Fibroblast of skin of left biceps (primary cell): ENCODE data around the gene SLC38A3.
A peak's percentile ranks its signal among the peaks of the same experiment; 100 is the strongest.
"Not testable (repeated sequence)": the region's sequence is repeated elsewhere in the genome, so short reads cannot be mapped to it uniquely, and the experiment has no call there.

ENCODE experiments used
- DNase-seq, 2 experiments: peaks; one replicate each; pipeline ENCODE4 v3.0.0-alpha.2; 2013; ENCODE audit warnings: low read depth in 2 of 2

Gene SLC38A3

DNA sequence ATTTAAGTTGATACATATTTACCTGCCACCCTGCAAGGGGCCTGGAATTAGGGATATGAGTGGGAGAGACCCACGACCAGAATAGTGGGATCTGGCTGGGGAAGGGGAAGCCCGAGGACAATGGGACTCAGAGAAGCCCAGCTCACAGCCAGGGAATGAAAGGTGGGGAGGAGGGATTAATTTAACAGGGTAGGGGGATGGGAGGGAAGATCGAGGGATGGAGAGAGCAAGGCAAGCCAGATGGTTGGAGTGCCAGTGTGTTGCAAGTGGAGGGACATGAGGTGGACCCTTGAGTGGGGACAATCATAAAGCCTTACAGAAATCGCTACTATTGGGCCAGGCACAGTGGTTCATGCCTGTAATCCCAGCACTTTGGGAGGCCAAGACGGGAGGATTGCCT is 26.5 kb downstream of the SLC38A3 start:
- no peak for DNase-seq

DNA sequence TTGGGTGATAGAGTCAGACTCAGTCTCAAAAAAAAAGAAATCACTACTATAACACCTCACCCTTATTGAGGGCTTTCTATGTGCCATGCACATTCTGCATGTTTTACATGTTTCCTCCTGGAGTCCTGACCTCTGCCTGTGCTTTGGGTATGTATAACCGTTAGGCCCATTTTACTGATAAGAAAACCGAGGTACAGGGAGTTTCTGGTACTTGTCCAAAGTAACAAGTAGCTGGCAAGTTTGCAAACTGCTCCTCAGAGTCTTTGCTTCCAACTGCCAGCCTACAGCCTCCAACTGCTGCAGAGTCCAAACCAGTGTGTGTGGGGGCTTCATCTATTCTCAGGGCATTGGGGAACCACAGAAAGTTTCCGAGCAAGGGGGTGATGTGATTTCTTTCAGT is 27.2 kb downstream of the SLC38A3 start:
- no peak for DNase-seq

DNA sequence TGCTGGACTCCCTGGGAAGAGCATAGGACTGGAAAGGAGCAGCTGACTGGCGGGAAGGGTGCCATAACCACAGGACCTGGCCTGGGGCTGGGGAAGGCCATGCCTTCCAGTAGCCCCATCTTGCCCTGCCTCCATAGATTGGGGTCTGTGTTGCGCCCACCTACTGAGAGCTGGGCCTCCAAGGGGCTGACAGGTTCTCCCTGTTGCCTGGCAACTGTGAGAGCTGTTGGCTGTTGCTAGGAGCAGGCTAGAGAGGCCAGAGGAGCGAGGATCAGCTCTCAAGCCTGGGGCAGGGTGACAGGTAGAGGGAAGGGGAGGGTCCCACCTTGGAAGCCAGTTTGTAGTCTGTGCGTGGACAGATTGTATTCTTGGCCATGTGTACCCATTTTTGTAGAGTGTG is 28.1 kb downstream of the SLC38A3 start:
- no peak for DNase-seq

DNA sequence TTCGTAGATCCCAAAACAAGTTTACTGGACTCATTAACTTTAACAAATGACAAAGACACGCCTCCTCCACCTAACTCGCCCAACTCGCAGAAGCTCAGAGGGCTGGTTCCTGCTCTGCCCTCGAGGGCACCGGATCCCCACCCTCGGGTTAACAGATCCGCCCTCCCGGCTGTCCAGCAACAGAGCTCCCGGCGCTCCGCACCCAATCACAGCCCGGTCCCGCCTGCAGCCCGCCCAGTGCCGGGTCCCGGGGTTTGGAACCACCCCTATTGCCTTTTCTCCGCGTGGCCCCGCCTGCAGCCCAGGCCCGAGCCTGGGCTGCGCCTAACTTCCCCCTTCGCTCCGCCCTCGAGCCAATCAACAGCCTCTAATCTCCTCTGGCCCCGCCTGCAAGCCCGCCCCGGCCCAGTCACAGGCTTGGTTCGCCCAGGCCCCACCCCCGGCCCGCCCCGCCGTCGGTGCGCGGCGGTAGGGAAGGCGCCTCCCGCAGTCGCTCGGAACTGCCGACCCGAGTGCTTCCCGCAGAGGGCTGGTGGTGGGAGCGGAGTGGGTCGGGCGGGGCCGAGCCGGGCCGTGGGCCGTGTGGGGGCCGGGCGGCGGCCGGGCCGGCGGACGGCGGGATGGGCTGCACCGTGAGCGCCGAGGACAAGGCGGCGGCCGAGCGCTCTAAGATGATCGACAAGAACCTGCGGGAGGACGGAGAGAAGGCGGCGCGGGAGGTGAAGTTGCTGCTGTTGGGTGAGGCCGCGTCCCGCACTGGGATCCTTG is 30.8 kb downstream of the SLC38A3 start, which contains the start of gene GNAI2:
TSS of gene GNAI2 (plus strand) at position 489 of the 768 bp plus-strand sequence. CDS start at position 621, 132 bp downstream.
- DNase-seq = peak; percentile 91 to 94

DNA sequence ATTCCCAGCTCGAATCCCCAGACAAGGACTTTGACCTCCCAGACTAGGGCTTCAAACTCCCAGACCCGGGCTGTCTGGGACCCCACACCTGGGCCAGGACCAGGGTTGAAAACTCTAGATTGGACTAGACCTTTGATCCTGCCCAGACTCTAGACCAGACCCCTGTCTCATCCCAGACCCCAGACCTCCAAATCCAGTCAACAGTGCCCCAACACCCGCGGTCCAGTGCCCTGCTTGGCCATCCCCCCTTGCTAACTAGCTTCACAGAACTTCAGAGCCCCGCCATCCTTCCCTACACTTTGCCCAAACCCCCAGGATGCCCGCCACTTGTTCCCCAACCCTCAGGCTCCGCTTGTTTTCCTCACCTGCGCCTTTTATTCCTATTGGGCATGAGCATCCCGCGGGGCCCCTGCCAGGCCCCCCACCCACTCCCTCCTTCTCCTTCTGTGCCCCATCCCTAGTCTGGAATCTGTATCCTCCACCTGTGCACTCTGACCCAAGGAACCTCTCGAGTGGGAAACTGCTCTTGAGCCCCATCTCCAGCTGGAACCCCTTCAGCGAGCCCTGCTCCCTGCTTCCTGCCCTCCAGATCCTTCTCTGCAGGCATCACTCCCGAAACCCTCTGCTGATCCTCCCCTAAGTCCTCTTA is 31.5 kb downstream of the SLC38A3 start:
- no peak for DNase-seq

DNA sequence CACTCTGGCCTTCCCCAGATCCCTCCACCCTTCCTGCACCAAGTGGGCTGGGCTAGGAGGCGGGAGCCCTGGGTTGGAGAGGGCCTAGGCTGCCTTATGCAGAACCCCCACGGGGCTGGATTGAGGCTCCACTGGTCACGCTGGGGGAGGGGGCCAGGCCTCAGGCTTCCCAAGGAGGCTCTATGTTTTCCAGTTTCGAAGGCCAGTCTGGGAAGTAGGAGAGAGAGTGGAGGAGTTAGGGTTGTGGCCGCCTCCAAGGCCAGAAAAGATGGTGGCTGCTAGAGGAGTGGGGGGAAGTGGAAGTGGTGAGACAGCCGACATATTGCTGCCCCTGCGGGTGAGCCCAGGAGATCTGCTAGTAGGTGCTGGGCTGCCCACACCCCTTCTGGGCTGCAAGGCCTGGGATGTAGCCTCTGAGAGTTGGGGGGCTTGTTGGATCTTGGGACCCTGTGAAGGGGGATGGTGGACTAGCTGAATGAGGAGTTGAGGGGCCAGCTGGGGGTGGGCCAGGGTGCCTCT is 32.1 kb downstream of the SLC38A3 start:
- DNase-seq = no peak

DNA sequence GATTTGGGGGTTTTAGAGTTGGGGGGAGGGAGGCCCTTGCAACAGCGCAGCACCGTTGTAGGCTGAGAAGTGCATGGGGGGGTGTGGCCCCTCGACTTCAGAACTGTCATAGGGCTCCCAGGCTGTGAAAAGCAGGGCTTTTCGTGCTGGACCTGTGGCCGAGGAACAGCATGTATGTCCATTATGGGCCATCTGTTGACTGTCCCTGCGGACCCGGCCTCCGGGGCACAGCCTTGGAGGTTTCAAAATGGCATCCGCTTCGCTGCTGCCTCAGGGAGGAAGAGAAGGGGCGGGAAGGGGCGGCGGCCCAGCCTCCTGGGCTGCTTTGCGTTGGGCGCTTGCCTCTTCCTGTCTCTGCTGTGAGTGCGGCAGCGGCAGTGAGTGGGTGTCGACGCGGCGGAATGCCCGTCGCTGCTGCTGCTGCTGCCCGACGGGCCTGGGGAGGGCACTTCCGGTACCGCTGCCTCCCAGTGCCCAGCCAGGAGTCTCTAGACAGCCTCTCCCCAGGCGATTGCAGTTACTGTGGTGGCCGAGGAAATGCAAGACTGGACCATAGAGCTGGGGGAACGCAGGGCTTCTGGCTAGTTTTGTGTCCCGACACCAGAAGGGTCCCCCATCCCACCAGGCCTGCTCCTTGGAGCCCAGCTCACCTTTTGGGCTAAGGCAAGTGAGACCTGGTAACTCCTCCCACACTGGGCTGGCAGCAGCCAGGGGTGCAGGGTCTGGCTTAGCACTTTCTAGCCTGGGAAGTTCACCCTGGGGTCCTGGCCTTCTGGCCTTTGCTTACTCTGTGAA is 32.9 kb downstream of the SLC38A3 start:
- DNase-seq = no peak

DNA sequence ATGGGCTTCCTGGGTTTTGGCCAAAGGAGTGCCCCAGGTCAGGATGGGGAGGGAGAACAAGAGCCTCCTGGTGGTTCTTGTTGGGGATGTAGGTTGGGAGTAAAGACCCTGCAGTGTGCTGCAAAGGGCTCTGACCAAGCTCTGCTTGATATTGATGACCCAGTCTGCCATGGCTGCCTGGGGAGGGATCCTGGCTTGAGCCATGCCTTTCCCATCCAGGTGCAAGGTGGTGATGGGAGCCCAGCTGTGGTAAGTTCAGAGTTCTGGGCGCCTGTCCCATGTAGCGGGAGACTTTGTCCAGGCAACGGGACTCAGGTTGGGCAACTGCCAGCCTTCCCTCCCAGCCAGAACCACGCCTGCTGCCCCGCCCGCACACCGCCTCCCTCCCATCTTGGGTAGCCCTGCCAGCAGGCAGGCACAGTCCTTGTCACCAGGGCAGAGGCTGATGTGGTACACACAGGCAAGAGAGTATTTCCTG is 33.5 kb downstream of the SLC38A3 start:
- DNase-seq = no peak

DNA sequence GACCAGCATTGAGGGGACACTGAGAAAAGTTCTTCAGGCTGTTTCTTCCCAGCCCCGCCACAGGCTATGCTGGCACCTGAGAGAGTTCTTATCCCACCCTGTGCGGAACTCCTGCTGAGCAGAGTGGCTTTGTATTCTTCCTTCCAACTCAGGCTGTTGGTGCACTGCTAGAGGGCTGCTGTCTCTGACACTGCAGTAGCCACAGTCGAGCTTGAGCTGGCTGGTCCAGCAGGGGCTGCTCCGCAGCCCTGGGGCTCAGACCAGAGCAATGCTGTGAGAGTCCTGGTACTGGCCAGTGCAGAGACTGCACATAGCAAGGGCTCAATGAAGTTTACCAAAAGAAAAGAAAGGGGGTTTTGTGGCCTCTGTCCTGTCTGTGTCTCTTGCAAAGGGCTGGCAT is 34.6 kb downstream of the SLC38A3 start:
- DNase-seq = no peak

DNA sequence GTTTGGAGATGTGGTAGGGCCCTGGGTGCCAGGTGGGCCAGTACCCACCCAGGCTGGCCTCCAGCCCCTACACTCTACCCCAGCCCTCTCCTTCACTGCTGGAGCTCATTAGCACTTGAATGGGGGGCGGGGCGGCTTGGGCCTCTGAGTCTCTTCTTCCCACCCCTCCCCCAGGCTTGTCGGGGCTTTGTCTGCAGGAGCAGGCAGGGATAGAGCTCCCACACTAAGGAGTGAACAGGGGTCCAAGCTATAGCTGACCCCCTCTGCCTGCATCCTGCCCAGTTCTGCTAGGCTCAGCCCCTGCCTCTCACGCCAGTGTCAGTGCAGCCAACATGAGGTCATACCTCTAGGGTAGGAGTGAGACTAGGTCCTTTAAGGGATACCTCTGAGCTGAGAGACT is 36.1 kb downstream of the SLC38A3 start:
- DNase-seq = no peak

DNA sequence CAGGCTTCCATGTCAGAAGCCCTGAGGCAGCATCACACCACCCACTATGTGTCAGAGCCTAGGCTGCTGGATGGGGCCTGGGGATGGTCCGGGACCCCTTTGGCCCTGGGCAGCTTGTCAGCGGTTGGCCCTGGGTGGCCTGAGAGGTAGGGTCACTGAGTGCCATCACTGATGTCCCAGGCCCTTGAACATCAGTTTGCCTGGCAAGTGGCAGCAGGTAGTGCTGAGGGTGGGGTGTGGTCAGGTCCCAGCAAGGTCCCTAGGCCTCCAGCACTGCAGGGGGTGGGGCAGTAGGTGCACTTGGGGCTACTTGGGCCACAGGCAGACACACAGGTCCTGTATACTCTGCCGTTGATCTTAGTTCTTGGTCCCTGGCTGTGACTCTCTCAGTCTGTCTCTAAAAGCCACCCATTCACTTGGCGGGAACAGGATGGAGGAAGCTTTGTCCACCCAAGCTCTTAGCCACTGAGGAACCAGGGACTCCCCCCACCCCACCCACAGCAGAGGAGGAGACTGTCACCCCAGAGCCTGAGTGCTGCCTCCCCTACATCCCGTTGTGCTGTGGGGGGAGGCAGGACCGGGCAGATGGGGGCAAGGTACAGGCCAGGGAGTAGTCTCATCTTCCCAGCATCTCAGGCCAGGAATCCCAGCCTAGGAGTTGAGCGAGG is 36.8 kb downstream of the SLC38A3 start:
- no peak for DNase-seq

DNA sequence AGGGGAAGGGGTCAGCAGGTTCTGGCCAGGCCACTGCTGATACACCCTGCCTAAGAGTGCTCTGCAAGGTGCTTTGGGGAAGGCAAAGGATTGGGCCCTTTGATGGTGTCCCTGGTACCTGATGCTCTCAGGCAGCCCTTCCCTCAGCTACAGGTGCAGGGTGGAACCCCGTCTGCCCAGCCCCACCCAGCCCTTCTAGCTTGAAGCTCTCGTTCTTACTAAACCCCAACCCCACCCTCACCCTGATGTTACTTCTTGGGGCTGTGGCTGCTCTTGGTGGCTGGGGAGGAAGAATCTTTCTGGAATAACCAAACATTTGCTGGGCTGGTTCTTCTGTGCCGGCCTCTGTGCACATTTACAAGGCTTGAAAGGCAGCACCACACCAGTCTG is 37.3 kb downstream of the SLC38A3 start:
- no peak for DNase-seq

DNA sequence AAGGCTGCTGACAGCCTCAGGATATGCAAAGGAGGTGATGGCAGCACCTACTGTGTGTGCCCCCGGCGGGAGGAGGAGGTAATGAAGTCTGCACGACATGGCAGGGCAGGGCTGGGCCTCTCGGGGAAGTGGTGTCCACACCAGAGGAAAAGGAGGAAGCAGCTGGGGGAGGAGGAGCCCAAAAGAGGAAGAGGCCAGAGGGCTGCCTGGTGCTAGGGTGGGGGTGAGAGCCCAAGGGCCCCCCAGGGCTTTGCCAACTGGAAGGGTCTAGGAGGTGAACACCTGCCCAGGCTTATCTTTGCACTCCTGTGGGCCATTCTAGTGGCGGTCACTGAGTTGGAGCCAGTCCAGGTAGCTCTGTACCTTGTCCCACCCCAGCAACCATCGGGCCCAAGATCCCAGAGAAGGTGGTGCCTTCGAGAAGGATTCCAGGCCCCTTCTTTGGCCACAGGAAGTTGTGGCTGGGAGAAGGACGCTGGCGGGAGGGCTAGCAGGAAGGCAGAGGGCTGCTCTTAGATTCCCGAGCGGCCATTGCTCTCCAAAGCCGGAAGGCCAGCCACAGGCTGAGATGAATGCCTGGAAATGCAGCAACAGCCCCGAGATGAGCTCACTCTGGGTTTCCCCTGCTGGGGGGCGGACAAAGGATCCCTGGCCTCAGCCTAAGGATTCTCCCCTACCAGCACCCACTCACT is 37.9 kb downstream of the SLC38A3 start:
- DNase-seq = no peak

DNA sequence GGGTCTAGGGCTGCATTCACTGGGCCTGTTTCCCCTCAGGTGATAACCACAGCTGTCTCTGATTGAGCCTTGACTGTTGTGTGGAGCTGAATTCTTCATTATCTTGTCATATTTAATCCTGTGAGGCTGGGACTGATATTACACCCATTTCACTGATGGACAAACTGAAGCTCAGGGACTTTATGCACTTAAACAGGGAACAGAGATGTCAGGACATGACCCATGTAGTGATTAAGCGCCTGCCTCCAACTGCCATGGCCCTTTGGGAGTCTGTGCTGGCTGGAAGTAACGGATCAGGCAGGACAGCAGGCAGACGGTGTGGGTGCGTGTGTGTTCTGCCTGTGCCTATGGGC is 38.4 kb downstream of the SLC38A3 start:
- no peak for DNase-seq

DNA sequence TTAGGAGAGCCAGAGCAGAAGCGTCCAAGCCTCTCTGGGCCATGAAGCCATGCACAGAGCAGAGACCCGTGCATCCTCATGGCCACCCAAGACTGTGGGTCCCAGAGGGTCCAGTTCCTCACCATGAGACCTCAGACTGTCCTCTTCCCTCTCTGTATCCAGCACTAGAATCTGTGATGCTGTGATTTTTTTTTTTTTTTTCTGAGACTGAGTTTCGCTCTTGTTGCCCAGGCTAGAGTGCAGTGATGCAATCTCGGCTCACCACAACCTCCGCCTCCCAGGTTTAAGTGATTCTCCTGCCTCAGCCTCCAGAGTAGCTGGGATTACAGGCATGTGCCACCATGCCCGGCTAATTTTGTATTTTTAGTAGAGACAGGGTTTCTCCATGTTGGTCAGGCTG is 39.7 kb downstream of the SLC38A3 start:
- not testable (repeated sequence) for DNase-seq

DNA sequence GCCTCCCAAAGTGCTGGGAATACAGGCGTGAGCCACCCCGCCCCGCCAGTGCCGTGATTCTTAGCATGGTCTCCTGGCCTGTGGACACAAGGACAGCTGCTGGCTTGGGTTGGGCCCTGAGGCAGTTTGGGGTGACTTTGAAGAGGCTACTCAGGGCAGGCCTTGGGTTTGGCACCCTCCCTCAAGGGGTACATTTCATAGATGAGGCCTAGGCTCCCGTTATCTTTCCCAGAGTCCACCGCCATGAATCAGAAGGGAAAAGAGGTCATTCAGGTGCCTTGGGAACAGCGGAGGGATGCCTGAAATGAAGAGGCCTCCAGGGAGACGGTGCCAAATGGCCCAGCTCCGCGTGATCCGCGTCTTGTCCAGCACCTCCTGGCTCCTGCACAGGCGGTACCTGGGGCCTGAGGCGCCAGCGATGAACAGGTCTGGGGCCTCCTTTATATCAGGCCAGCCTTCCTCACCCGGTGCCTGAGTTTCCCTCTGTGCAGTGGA is 40.2 kb downstream of the SLC38A3 start:
- DNase-seq = no peak

DNA sequence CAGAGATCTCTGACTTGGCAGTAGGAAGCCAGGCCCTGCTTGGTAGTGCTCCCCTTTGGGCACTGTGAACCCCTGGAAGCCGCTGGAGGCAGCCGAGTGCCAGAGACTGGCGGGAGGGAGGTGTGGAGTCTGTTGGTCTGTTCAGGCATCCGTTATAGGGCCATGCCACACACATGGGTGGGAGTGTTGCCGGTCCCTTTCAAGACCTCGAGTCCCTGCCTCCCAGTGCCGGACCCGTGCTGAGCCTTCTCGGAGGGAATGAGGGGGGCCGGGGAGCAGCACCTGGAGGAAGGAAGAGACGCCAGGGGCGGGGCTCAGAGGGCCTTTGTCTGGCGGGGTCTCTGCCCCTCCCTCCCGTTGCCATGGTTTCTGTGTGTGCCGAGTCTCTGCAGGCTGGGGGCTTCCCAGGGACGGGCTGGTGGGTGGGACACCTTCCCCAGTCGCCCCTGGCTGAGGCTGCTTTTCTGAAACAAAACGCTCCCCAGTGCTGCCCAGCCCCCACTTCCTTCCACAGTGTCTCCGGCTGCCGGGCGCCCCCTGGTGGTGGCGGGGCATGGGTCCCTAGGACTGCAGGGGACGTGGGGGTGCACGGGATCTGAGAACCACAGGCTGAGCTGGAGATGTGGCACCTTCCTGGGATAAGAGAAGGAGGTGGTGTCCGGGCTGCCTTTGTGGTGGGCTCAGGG is 40.9 kb downstream of the SLC38A3 start:
- DNase-seq = peak; percentile 59 to 61

DNA sequence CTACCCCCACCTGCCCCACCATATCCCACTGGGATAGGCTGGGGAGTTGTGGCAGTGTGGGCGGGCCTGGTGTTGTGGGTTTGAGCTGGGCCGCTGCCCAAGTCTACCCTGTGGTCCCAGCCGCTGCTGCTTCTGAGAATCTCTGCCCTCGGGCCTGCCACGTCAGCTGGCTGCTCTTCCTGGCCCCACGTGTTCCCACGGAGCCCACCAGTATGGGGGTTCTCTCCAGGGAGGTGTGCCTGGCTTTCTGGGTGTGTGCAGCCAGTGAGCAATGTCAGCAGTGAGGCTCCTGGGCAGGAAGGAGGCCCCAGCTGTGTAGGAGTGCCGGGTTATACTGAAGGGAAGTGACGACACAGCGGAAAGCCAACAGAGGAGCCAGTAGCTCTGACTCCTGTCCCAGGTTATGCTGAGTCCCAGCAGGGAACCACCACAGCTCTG is 41.5 kb downstream of the SLC38A3 start:
- peak; percentile 58 to 64 for DNase-seq

DNA sequence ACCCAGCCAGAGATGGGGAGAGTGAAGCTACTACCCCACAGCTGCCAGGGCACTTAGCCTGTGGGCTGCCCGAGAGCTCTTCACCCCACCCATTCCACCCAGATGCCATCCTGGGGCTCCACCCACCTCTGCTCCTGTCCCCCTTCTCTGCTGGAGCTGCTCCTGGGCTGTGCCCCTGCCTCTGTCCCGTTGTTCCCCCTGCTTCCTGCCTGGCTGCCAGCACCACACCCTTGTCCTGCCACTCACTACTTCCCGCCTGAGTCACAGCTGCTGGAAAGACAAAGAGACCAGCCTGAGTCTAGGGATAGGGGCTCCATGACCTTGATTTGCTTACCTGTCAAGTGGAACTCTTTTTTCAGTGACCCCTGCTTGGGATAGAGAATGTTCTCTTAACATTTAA is 43.3 kb downstream of the SLC38A3 start:
- DNase-seq = no peak

DNA sequence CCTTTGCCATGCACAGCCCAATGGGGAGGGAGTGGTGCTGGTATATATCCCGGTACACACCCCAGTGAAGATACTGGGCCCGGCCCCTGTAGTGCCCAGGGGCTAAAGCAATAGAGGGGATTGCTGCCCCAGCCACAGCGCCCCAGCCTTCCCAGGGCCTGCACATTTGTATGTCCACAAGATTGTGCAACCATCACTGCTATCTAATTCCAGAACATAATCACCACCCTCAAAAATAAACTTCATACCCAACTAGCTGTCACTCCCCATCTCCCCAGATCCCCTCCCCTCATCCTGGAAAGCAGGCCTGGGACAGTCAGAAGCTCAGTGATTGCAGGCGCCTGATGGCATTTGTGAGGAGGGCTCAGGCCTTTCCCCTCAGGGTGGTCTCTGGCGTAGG is 44.4 kb downstream of the SLC38A3 start:
- DNase-seq = no peak
